Endothelial cell of umbilical vein (primary cell): Measurements from ENCODE around the gene C2CD3. TPM values are rescaled to one million over a fixed set of nuclear protein-coding genes. Genes with fewer than 3 reads are reported as not detected.

Experiments used
- BruUV-seq: library from RNA; stranded (reverse); fragments of 400-500 nt; replicated peaks from 2 replicates; lab custom pipeline; 2021; lab: Mats Ljungman, UMichigan
- CTCF ChIA-PET: fragments of 300-600, 350-600 bp; sonication (Branson Sonifier 250); formaldehyde crosslinking; loops from one replicate; lab custom pipeline; 2021; ENCODE audit warnings: antibody characterized with exemption, inconsistent platforms; lab: Charles Lee
- POLR2A ChIA-PET: fragments of 300-600, 350-600 bp; sonication (Branson Sonifier 250); formaldehyde crosslinking; loops from one replicate; lab custom pipeline; 2021; ENCODE audit warnings: antibody characterized with exemption, inconsistent platforms; lab: Charles Lee
- DNase-seq: peaks from one replicate; pipeline ENCODE4 v3.0.0-alpha.2; 2011; ENCODE audit warnings: low read depth, low spot score
- FAIRE-seq: peaks from 2 replicates; lab custom pipeline; 2011; peaks lifted over from hg19 to GRCh38; lab: Jason Lieb, UNC
- H2AFZ ChIP-seq: 2 replicates; pipeline ENCODE4 v1.6.0; 2012; ENCODE audit warnings: low read depth, low read length, control low read depth, inconsistent platforms
- H3K27ac ChIP-seq: 2 replicates; pipeline ENCODE4 v1.5.1; 2011; ENCODE audit warnings: low read depth, mild to moderate bottlenecking, control low read depth, low read length, moderate library complexity; ENCODE audit not compliant: insufficient read depth
- H3K27me3 ChIP-seq, 2 experiments: 2 replicates each; pipeline versions ENCODE4 v1.6.0 to v1.6.1; 2011; ENCODE audit warnings: low read length in 2 of 2, mixed read lengths in 1 of 2; ENCODE audit not compliant: control insufficient read depth in 2 of 2, insufficient read depth in 2 of 2
- H3K36me3 ChIP-seq, 2 experiments: 2 replicates in 1 of 2; 3 replicates in 1 of 2; pipeline ENCODE4 v1.5.1; 2011; ENCODE audit warnings: low read length in 2 of 2, mild to moderate bottlenecking in 1 of 2, moderate library complexity in 1 of 2; ENCODE audit not compliant: control insufficient read depth in 2 of 2, insufficient read depth in 2 of 2; ENCODE audit errors: extremely low read depth in 1 of 2
- H3K4me1 ChIP-seq: 3 replicates; pipeline ENCODE4 v1.5.1; 2011; ENCODE audit warnings: mild to moderate bottlenecking, low read length; ENCODE audit not compliant: control insufficient read depth, insufficient read depth; ENCODE audit errors: extremely low read depth
- H3K4me2 ChIP-seq: 2 replicates; pipeline ENCODE4 v1.6.1; 2011; ENCODE audit warnings: low read length, control low read depth, mixed read lengths; ENCODE audit not compliant: insufficient read depth
- H3K4me3 ChIP-seq, 3 experiments: fragments of 200-600 bp in 1 of 3; sonication (generic), shearing (Covaris generic) in 1 of 3; replicated peaks in 1 of 3; 2 replicates each; pipeline ENCODE4 v1.5.1; 2011 to 2016; ENCODE audit warnings: control low read depth in 3 of 3, low read length in 3 of 3, mild to moderate bottlenecking in 2 of 3, inconsistent platforms in 1 of 3, low read depth in 1 of 3, moderate library complexity in 1 of 3; ENCODE audit not compliant: insufficient read depth in 1 of 3
- H3K79me2 ChIP-seq: 2 replicates; pipeline ENCODE4 v1.6.0; 2012; ENCODE audit warnings: low read length, inconsistent platforms; ENCODE audit not compliant: control insufficient read depth, insufficient read depth
- H3K9ac ChIP-seq: replicated peaks from 2 replicates; pipeline ENCODE3; 2011; ENCODE audit warnings: low read length, control low read depth; ENCODE audit not compliant: insufficient read depth; ENCODE audit errors: extremely low read depth
- H3K9me1 ChIP-seq: replicated peaks from 3 replicates; pipeline ENCODE4 v1.6.0; 2011; ENCODE audit warnings: mild to moderate bottlenecking, low read length; ENCODE audit not compliant: control insufficient read depth, insufficient read depth; ENCODE audit errors: extremely low read depth
- H3K9me3 ChIP-seq: replicated peaks from 2 replicates; pipeline ENCODE4 v1.5.1; 2012; ENCODE audit warnings: low read length, inconsistent platforms; ENCODE audit not compliant: control insufficient read depth, insufficient read depth
- H4K20me1 ChIP-seq: replicated peaks from 2 replicates; pipeline ENCODE3; 2011; ENCODE audit warnings: mild to moderate bottlenecking, low read length; ENCODE audit not compliant: control insufficient read depth, insufficient read depth; ENCODE audit errors: extremely low read depth
- EZH2 ChIP-seq: IDR thresholded peaks from 2 replicates; pipeline ENCODE4 v1.6.1; 2012; ENCODE audit warnings: borderline replicate concordance, low read depth, mild to moderate bottlenecking, moderate library complexity, low read length, inconsistent platforms; ENCODE audit not compliant: severe bottlenecking
- FOS ChIP-seq: IDR thresholded peaks from 2 replicates; pipeline ENCODE4 v1.6.1; 2011; ENCODE audit warnings: mild to moderate bottlenecking, low read length, moderate library complexity, borderline replicate concordance; ENCODE audit not compliant: insufficient read depth
- GATA2 ChIP-seq: IDR thresholded peaks from 2 replicates; pipeline ENCODE4 v1.7.0; 2011; ENCODE audit warnings: low read depth, mild to moderate bottlenecking, moderate library complexity, mixed read lengths, low read length; ENCODE audit not compliant: insufficient read length, insufficient read depth
- JUN ChIP-seq: IDR thresholded peaks from 2 replicates; pipeline ENCODE4 v1.6.1; 2011; ENCODE audit warnings: borderline replicate concordance, low read depth; ENCODE audit not compliant: insufficient read length, insufficient read depth
- MYC ChIP-seq: IDR thresholded peaks from one replicate; pipeline ENCODE4 v1.6.1; 2011; ENCODE audit warnings: mild to moderate bottlenecking, low read depth, low read length
- POLR2A ChIP-seq: IDR thresholded peaks from 2 replicates; pipeline ENCODE4 v1.6.1; 2012; ENCODE audit warnings: low read depth, mild to moderate bottlenecking, control low read depth, low read length
- POLR2AphosphoS5 ChIP-seq: IDR thresholded peaks from 2 replicates; pipeline ENCODE4 v1.6.1; 2012; ENCODE audit warnings: low read depth, mild to moderate bottlenecking, control low read depth, low read length, moderate library complexity; ENCODE audit not compliant: insufficient read depth
- dilution Hi-C: fragments of 300-500 bp; cut with MboI; formaldehyde crosslinking; loops from one replicate; pipeline ENCODE4 v1.15.0; 2019; ENCODE audit warnings: low sequenced_read_pairs; ENCODE audit not compliant: extremely low pct_ligation_motif_present
- intact Hi-C: fragments of 100-400 bp; cut with micrococcal nuclease; formaldehyde crosslinking; loops from one replicate; pipeline ENCODE4 v1.10.0; 2022
- polyA plus RNA-seq, 4 experiments: library from polyadenylated mRNA; depleted of rRNA in 3 of 4; stranded (reverse) in 3 of 4; unstranded in 1 of 4; fragments of >200 nt; gene quantifications; 2 replicates each; pipeline versions ENCODE4 v1.2.1 to v1.2.3, GENCODE V29; 2011 to 2012; ENCODE audit warnings: missing spikeins in 1 of 4
- total RNA-seq: library from RNA; stranded (reverse); gene quantifications from 2 replicates; pipeline ENCODE4 v1.2.3, GENCODE V29; 2021
- TF ChIP-seq, protein P1 (sequence below), 2 donors: IDR thresholded peaks; 1 replicate in 1 of 2; 2 replicates in 1 of 2; pipeline ENCODE4 v1.5.1; 2011; ENCODE audit warnings: low read length in 2 of 2, mild to moderate bottlenecking in 2 of 2, moderate library complexity in 2 of 2, control low read depth in 1 of 2, inconsistent platforms in 1 of 2, low read depth in 1 of 2; ENCODE audit not compliant: insufficient read depth in 1 of 2; ENCODE audit errors: extremely low read depth in 1 of 2
- TF ChIP-seq, protein P2 (sequence below): IDR thresholded peaks from 2 replicates; pipeline ENCODE4 v1.6.1; 2011; ENCODE audit not compliant: insufficient read depth, insufficient read length

C2CD3 gene
- total and polyA plus RNA-seq, 2 donors (not counting 3 experiments of a cell fraction or from before 2014, with no cell fraction given): 12.9 to 36.6 TPM

DNA sequence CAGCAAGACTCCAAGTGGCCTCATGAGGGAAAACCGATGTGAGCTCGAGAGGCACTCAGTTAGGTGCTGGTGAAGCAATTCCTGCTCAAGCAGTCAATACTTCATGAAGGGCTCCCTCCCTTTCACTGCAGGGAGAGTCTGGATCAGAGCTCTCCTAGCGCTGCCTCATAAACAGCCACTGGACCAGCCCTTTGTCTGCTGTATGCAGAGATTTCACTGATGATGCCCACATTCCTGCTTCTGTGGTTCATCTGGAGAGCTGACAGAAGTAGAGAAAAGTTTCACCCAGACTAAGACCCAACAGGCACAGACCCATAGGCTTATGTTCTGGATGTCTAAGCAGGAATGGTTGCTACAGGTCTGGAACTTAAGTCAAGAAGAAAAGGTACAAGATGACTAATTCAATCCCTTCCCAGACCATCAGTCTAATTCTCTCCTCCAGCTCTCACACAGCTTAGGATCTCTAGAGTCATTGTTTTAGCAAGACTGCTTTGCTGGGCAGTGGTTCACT lies 192.2 kb downstream of the C2CD3 start:
- no peak overlapping the region for H3K9ac ChIP-seq
- no peaks in the 10 kb centered on the region for H3K27me3 ChIP-seq
- DNase-seq (no peak), FAIRE-seq (no peak)
- no peak overlapping the region for H2AFZ ChIP-seq
- no peaks in the 10 kb centered on the region for H3K9me3 ChIP-seq
- H3K36me3 ChIP-seq: peaks cover 0 to 10% of the 10 kb centered on the region in 2 experiments
- intact Hi-C loops (no loop called here), dilution Hi-C loops (no loop called here)
- no peak overlapping the region for H3K4me3 ChIP-seq
- no peak overlapping the region for H3K27ac ChIP-seq
- TF ChIP-seq JUN (no peak), FOS (no peak), POLR2A (no peak), EZH2 (no peak), GATA2 (no peak), MYC (no peak), POLR2AphosphoS5 (no peak)
- TF ChIP-seq, protein P1, sequence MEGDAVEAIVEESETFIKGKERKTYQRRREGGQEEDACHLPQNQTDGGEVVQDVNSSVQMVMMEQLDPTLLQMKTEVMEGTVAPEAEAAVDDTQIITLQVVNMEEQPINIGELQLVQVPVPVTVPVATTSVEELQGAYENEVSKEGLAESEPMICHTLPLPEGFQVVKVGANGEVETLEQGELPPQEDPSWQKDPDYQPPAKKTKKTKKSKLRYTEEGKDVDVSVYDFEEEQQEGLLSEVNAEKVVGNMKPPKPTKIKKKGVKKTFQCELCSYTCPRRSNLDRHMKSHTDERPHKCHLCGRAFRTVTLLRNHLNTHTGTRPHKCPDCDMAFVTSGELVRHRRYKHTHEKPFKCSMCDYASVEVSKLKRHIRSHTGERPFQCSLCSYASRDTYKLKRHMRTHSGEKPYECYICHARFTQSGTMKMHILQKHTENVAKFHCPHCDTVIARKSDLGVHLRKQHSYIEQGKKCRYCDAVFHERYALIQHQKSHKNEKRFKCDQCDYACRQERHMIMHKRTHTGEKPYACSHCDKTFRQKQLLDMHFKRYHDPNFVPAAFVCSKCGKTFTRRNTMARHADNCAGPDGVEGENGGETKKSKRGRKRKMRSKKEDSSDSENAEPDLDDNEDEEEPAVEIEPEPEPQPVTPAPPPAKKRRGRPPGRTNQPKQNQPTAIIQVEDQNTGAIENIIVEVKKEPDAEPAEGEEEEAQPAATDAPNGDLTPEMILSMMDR (IDR thresholded peaks at IDR 0.05; ENCODE audit: extremely low read depth in 1 of 2, insufficient read depth in 1 of 2, low read depth in 1 of 2, low read length in 2 of 2): no peak
- TF ChIP-seq, protein P2, sequence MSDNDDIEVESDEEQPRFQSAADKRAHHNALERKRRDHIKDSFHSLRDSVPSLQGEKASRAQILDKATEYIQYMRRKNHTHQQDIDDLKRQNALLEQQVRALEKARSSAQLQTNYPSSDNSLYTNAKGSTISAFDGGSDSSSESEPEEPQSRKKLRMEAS: no peak
- CTCF ChIA-PET: interaction anchor here (3.7 kb wide), 1 partner anchor 14 kb away, joined by 14 read pairs; no protein-coding TSS in a partner anchor
- no peak overlapping the region for H3K4me2 ChIP-seq
- H4K20me1 ChIP-seq: no peaks in the 10 kb centered on the region
- BruUV-seq: no TSS peak
- H3K4me1 ChIP-seq: peaks cover 5% of the 10 kb centered on the region
- no peaks in the 10 kb centered on the region for H3K79me2 ChIP-seq
- no peaks in the 10 kb centered on the region for H3K9me1 ChIP-seq
- POLR2A ChIA-PET: no interaction called here
